ENCODE measurements around the gene COMMD7. TPM values are rescaled to one million over a fixed set of nuclear protein-coding genes. Genes with fewer than 3 reads are reported as not detected.
"Not testable (repeated sequence)": the region's sequence is repeated elsewhere in the genome, so short reads cannot be mapped to it uniquely, and the experiment has no call there.

The COMMD7 gene
- total RNA-seq, 2 experiments from 2014 or later, result 38.1 to 39.6 TPM

DNA sequence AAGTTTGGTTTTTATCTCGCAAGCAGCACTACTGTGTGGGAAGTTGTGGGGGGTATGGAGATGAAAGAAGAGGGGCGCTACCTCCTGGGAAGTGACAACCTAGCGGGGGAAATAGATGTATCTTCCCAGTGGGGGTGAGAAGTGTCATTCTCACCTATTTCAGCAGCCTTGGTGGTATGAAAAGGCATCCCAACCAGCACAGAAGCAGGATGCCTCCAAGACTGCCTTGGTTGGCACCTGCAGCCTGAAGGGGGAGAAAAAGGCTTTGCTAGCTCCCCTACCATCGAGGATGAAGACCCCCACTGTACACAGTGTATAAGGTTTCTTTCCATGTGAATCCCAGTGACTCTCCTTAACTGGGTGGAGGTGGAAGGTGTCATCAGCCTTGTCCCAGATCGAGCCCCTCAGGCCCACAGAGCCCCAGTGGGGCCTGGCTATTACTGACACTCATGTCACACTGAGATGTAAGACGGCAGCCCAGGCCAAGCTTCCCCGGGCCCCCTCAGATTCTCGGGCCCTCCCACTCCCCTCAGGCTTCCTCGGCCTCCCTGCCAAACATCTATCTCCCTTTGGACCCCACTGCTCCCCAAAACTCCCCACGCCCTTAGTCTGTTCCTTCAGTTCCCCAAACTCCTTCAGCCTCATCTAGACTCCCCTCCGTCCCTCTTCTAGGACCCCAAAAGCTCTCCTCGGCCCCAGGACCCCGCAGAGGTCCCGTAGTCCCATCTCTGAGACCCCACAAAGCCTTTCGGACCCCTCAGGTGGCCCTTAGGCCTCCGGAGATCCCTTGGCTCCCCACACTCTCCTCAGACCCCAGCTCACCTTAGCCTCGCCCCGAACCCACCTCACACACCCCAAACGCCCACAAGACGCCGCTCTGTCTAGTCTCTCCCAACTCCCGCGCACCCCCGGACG, 688 bp downstream of the COMMD7 start:
- Mint-ChIP-seq H3K4me3 (peak overlapping the region; percentile 97), H3K27ac (peak overlapping the region; percentile 92), H3K9me3 (no peaks in the 10 kb centered on the region), H3K27me3 (no peaks in the 10 kb centered on the region), H3K36me3 (peaks cover 4% of the 10 kb centered on the region), H3K4me1 (ENCODE audit: low read depth) (peaks cover 38% of the 10 kb centered on the region)
- POLR2A ChIA-PET, result interaction anchor here (0.5 to 1.8 kb wide), 9 partner anchors 10 to 1170 kb away, joined by 3 to 5 read pairs (median 4); partner anchors contain the start of gene DNMT3B
- CTCF ChIA-PET, result interaction anchor here (1.0 to 3.2 kb wide), 7 partner anchors 20 to 220 kb away, joined by 3 to 27 read pairs (median 3); partner anchors contain the start of gene C20orf203
- intact Hi-C loops (cut with micrococcal nuclease), result loop anchor here (5.0 to 10.0 kb wide), 2 partner anchors 35 to 208 kb away; no protein-coding TSS in a partner anchor
- peak; percentile 38 for DNase-seq

DNA sequence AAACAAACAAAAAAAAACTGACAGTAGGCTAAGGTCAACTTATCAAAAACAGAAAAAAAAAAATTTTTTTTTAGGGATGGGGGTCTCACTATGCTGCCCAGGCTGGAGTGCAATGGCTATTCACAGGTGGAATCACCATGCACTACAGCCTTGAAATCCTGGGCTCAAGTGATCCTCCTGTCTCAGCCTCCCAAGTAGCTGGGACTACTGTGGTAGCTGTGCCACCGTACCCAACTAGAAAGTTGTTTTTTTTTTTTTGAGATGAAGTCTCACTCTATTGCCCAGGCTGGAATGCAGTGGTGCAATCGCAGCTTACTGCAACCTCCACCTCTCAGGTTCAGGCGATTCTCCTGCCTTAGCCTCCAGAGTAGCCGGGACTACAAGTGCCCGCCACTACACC, 2.1 kb downstream of the COMMD7 start:
- Mint-ChIP-seq H3K27me3 (no peaks in the 10 kb centered on the region), H3K27ac (no peak overlapping the region), H3K4me1 (ENCODE audit: low read depth) (peaks cover 47% of the 10 kb centered on the region), H3K4me3 (no peak overlapping the region), H3K9me3 (no peaks in the 10 kb centered on the region), H3K36me3 (peaks cover 4% of the 10 kb centered on the region)
- ChIA-PET CTCF (no interaction called here), POLR2A (interaction anchor here (0.6 kb wide), 1 partner anchor 79 kb away, joined by 3 read pairs; no protein-coding TSS in a partner anchor)
- intact Hi-C loops (cut with micrococcal nuclease), result loop anchor here (5.0 to 10.0 kb wide), 2 partner anchors 36 to 206 kb away; no protein-coding TSS in a partner anchor
- DNase-seq, result no peak

DNA sequence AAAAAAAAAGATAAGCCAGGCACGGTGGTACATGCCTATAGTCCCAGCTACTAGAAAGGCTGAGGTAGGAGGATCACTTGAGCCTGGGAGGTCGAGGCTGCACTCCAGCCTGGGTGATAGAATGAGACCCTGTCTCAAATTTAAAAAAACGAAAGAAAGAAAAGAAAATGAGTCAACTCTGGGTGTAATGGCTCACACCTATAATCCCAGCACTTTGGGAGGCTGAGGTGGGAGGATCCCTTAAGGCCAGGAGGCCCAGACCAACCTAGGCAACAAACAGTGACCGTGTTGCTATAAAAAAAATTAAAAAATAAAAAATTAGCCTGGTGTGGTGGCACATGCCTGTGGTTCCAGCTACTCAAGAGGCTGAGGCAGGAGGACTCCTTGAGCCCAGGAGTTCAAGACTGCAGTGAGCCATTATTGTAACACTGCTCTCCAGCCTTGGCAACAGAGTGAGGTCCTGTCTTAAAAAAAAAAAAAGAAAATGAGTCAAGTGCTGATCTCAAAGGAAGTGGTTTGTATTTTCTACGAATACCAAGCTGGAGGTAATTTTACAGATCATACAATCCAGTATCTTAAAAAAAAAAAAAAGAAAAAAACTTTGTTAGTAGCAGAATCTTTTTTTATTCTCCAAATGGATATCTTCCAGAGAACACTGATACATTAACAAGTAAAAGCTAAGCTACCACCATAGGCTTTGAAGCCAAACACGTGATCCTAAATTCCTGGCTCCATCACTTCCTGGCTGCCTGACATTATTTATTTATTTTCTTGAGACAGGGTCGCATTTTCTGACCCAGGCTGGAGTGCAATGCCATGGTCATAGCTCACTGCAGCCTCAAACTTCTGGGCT, 5.7 kb downstream of the COMMD7 start:
- DNase-seq, result peak; percentile 61
- Mint-ChIP-seq H3K27ac (peak overlapping the region; percentile 86), H3K36me3 (no peaks in the 10 kb centered on the region), H3K27me3 (no peaks in the 10 kb centered on the region), H3K4me3 (no peak overlapping the region), H3K4me1 (ENCODE audit: low read depth) (peaks cover 45% of the 10 kb centered on the region), H3K9me3 (no peaks in the 10 kb centered on the region)
- intact Hi-C loops (cut with micrococcal nuclease), result loop anchor here (5.0 kb wide), 1 partner anchor 65 kb away; the partner anchor contains the start of gene C20orf203
- ChIA-PET POLR2A (no interaction called here), CTCF (interaction anchor here (0.6 to 5.2 kb wide), 6 partner anchors 23 to 83 kb away, joined by 3 to 35 read pairs (median 4); partner anchors contain the start of genes C20orf203 and MAPRE1)

DNA sequence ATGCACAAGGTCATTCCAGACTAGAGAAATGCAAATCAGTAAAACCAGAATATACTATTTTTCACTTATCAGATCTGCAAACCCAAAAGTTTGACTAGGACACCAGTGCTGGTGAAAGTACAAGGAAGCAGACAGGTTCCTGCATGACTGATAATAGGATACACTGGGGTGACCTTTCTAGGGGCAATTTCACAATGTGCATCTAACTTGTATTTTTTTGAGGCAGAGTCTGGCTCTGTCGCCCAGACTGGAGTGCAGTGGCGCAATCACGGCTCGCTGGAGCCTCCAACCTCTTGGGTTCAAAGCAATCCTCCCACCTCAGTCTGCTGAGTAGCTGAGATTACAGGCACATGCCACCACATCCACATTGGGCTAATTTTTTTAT, 11.4 kb downstream of the COMMD7 start:
- Mint-ChIP-seq H3K27me3 (no peaks in the 10 kb centered on the region), H3K27ac (no peak overlapping the region), H3K36me3 (peaks cover under 1% of the 10 kb centered on the region), H3K4me3 (no peak overlapping the region), H3K9me3 (no peaks in the 10 kb centered on the region), H3K4me1 (ENCODE audit: low read depth) (peaks cover 22% of the 10 kb centered on the region)
- peak; percentile 20 for DNase-seq
- POLR2A ChIA-PET, result no interaction called here
- CTCF ChIA-PET, result no interaction called here
- intact Hi-C loops (cut with micrococcal nuclease), result no loop called here

DNA sequence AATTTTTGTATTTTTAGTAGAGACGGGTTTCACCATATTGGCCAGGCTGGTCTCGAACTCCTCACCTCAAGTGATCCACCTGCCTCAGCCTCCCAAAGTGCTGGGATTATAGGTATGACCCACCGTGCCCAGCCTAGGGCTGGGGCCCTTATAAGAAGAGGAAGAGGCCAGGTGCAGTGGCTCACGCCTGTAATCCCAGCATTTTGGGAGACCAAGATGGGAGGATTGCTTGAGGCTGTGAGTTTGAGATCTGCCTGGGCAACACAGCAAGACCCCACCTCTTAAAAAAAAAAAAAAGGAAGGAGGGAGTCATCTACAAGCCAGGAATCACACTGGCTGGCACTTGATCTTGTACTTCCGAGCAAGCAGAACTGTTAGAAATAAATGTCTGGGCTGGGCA, 13.9 kb downstream of the COMMD7 start:
- POLR2A ChIA-PET; H3K9me3 Mint-ChIP-seq; DNase-seq; CTCF ChIA-PET; H3K27ac Mint-ChIP-seq; H3K27me3 Mint-ChIP-seq; H3K4me3 Mint-ChIP-seq; intact Hi-C loops (cut with micrococcal nuclease): not testable (repeated sequence)
- H3K4me1 Mint-ChIP-seq (ENCODE audit: low read depth), result peaks cover 12% of the 10 kb centered on the region
- H3K36me3 Mint-ChIP-seq, result peaks cover 10% of the 10 kb centered on the region

DNA sequence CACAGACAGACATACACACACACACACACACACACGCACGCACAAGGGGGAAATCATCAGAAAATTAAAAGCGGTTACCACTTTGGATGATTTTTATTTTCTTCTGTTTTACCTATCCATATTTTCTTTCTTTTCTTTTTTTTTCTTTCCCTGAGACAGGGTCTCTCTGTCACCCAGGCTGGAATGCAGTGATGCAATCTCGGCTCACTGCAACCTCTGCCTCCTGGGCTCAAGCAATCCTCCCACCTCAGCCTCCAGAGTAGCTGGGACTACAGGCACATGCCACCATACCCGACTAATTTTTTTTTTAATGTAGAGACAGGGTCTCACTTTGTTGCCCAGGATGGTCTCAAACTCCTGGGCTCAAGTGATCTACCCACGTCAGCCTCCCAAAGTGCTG, 14.8 kb downstream of the COMMD7 start:
- H3K27me3 Mint-ChIP-seq; H3K27ac Mint-ChIP-seq; DNase-seq; CTCF ChIA-PET; POLR2A ChIA-PET; H3K4me3 Mint-ChIP-seq; intact Hi-C loops (cut with micrococcal nuclease); H3K9me3 Mint-ChIP-seq: not testable (repeated sequence)
- Mint-ChIP-seq H3K4me1 (ENCODE audit: low read depth) (peaks cover 12% of the 10 kb centered on the region), H3K36me3 (peaks cover 10% of the 10 kb centered on the region)

DNA sequence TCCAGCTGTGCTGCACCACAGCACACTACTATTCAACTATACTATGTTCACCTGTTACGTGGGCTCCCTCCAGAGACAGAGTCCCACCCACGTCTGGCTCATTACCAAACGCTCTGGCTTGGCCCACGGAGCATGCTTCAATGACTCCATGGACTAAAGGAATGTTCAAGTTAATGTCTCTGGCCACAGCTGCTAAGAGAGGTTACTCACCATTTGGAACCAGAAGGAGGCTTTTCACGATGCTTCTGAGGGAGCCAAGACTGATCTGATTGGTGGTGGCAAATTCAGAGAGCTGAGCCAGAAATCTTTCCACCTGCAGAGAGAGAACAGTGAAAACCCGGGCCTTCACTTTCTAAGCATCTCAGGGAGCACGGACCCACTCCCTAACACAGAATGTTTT, 15.6 kb downstream of the COMMD7 start:
- no peak for DNase-seq
- Mint-ChIP-seq H3K27ac (no peak overlapping the region), H3K36me3 (peaks cover 10% of the 10 kb centered on the region), H3K4me1 (ENCODE audit: low read depth) (peaks cover 12% of the 10 kb centered on the region), H3K4me3 (no peak overlapping the region), H3K9me3 (no peaks in the 10 kb centered on the region), H3K27me3 (no peaks in the 10 kb centered on the region)
- ChIA-PET POLR2A (no interaction called here), CTCF (interaction anchor here (0.9 kb wide), 1 partner anchor 54 kb away, joined by 3 read pairs; the partner anchor contains the start of gene C20orf203)
- intact Hi-C loops (cut with micrococcal nuclease), result no loop called here

DNA sequence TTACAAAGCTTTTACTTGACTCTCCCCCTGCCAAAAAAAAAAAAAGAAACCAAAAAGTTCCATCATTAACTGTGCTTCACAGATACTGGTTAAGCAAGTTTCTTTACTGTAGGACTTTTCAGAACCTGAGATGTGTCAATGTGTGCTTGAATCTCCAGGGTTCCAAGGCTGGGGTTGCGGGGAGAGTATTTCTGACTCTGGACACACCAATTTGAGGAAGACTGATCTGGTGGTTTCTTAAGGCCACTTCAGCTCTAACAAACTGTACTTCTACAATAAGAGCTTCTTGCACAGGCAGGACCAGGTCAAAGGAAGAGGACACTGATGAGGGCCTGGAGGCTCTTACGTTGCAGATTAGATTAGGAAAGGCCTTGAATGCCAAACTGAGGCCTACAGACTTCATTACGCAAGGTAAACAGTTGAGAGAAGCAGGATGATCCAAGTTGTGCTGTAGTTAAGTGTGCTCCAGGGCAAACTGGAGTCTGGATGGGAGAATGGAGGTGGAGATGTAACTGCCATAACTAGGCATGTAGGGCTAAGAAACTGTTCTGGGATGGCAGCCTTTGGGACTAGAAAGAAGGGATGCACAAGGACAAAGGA, 24.4 kb downstream of the COMMD7 start:
- CTCF ChIA-PET, result interaction anchor here (0.7 to 1.2 kb wide), 3 partner anchors 60 to 196 kb away, joined by 3 to 4 read pairs (median 3); no protein-coding TSS in a partner anchor
- H3K27ac Mint-ChIP-seq, result no peak overlapping the region
- POLR2A ChIA-PET, result no interaction called here
- DNase-seq, result no peak
- H3K27me3 Mint-ChIP-seq, result no peaks in the 10 kb centered on the region
- no peaks in the 10 kb centered on the region for H3K9me3 Mint-ChIP-seq
- intact Hi-C loops (cut with micrococcal nuclease), result no loop called here
- no peaks in the 10 kb centered on the region for H3K4me1 Mint-ChIP-seq (ENCODE audit: low read depth)
- H3K36me3 Mint-ChIP-seq, result peaks cover 14% of the 10 kb centered on the region
- H3K4me3 Mint-ChIP-seq, result no peak overlapping the region

DNA sequence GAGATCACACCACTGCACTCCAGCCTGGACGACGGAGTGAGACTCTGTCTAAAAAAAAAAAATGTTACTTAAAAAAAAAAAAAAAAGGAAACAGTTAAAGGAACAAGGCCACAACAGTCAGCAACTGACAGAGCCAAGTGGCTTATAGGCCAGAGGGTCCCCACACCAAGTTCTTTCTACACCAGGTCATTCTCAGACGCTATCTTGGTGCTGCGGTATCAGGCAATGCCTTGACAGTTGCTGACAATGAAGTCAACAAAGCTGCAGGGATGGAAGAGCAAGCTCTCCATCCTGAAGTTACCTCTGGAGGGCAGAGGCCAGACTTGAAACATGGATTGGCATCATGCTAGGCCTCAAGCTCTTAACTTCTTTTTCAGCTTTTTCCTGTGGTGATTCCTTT, 31.9 kb downstream of the COMMD7 start:
- peaks cover 7% of the 10 kb centered on the region for H3K4me1 Mint-ChIP-seq (ENCODE audit: low read depth)
- no peak for DNase-seq
- H3K36me3 Mint-ChIP-seq, result peaks cover 4% of the 10 kb centered on the region
- no peaks in the 10 kb centered on the region for H3K9me3 Mint-ChIP-seq
- ChIA-PET CTCF (no interaction called here), POLR2A (no interaction called here)
- H3K4me3 Mint-ChIP-seq, result no peak overlapping the region
- H3K27ac Mint-ChIP-seq, result no peak overlapping the region
- H3K27me3 Mint-ChIP-seq, result no peaks in the 10 kb centered on the region
- intact Hi-C loops (cut with micrococcal nuclease), result no loop called here

DNA sequence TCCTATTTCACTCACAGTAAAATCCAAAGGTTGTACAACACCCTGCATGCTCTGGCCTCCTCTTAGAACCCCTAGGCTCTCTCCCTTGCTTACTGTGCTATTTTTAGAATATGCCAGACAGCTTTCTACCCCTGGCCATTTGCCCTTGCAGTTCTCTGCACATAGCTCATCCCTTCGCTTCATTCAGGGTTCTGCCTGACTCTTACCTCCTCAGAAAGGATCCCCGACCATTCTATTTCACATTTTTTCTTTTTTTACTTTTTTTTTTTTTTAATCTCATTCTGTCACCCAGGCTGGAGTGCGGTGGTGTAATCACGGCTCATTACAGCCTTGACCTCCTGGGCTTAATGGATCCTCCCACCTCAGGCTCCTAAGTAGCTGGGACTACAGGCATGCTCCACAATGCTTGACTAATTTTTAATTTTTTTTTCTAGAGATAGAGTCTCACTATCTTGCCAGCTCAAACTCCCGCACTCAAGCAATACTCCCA, 33.6 kb downstream of the COMMD7 start:
- ChIA-PET CTCF (interaction anchor here (3.0 kb wide), 1 partner anchor 68 kb away, joined by 15 read pairs; no protein-coding TSS in a partner anchor), POLR2A (no interaction called here)
- intact Hi-C loops (cut with micrococcal nuclease), result no loop called here
- Mint-ChIP-seq H3K4me1 (ENCODE audit: low read depth) (peaks cover 7% of the 10 kb centered on the region), H3K4me3 (no peak overlapping the region), H3K36me3 (peaks cover 4% of the 10 kb centered on the region), H3K27ac (no peak overlapping the region), H3K27me3 (no peaks in the 10 kb centered on the region), H3K9me3 (no peaks in the 10 kb centered on the region)
- DNase-seq, result no peak

DNA sequence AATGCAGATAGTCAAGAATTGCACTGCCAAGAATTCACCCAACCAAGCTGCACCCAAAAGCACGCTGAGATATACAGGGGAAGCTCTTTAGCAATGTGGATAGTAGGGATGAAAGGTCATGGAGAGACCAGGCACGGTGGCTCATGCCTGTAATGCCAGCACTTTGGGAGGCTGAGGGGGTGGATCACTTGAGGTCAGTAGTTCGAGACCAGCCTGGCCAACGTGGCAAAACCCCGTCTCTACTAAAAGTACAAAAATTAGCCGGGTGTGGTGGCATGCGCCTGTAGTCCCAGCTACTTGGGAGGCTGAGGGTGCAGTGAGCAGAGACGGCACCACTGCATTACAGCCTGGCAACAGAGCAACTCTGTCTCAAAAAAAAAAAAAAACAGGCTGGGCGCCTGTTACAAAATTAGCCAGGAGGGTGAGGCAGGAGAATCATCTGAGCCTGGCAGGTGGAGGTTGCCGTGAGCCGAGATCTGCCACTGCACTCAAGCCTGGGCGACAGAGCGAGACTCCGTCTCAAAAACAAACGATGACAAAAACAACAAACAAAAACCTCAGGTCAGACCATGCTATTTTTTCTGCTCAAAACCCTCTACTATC, 34.1 kb downstream of the COMMD7 start:
- H3K36me3 Mint-ChIP-seq; POLR2A ChIA-PET; intact Hi-C loops (cut with micrococcal nuclease); H3K4me3 Mint-ChIP-seq; H3K9me3 Mint-ChIP-seq; DNase-seq; H3K4me1 Mint-ChIP-seq (ENCODE audit: low read depth); H3K27ac Mint-ChIP-seq; H3K27me3 Mint-ChIP-seq: not testable (repeated sequence)
- CTCF ChIA-PET, result interaction anchor here (0.7 to 3.0 kb wide), 2 partner anchors 35 to 69 kb away, joined by 3 to 15 read pairs; partner anchors contain the start of gene C20orf203

All from activated CD4-positive, alpha-beta memory T cell treated with anti-CD3 and anti-CD28 coated beads for 36 hours (primary cell).